DMS 273 treated with DMSO at 0.1 percent for 48 hours (cell line): ENCODE data around the gene EXOC6B.

Experiments
- DNase-seq: peaks from one replicate; lab custom pipeline; 2025; lab: John Stamatoyannopoulos, UW

The EXOC6B gene

GRCh38 chr2:72144632-72145288 is 681.1 kb downstream of the EXOC6B start:
- DNase-seq: no peak

GRCh38 chr2:72144274-72144631 is 681.6 kb downstream of the EXOC6B start:
- no peak for DNase-seq

GRCh38 chr2:72143441-72144273 is 682.2 kb downstream of the EXOC6B start:
- no peak for DNase-seq

GRCh38 chr2:72142570-72143440 is 683.0 kb downstream of the EXOC6B start:
- DNase-seq: no peak

GRCh38 chr2:72141881-72142451 is 683.9 kb downstream of the EXOC6B start:
- no peak for DNase-seq

GRCh38 chr2:72141032-72141645 is 684.7 kb downstream of the EXOC6B start:
- no peak for DNase-seq

- no peak for DNase-seq
These were observed 685.2 kb downstream of the EXOC6B start for GRCh38 chr2:72140621-72140960.

GRCh38 chr2:72139874-72140620 is 685.8 kb downstream of the EXOC6B start:
- no peak for DNase-seq

GRCh38 chr2:72139471-72139873 is 686.4 kb downstream of the EXOC6B start:
- no peak for DNase-seq

- no peak for DNase-seq
These were observed 686.9 kb downstream of the EXOC6B start for GRCh38 chr2:72138921-72139381.

GRCh38 chr2:72138011-72138881 is 687.6 kb downstream of the EXOC6B start:
- DNase-seq: no peak

GRCh38 chr2:72137498-72138010 is 688.3 kb downstream of the EXOC6B start:
- DNase-seq: no peak

- DNase-seq: no peak
These were observed 688.8 kb downstream of the EXOC6B start for GRCh38 chr2:72136933-72137497.

- no peak for DNase-seq
These were observed 689.5 kb downstream of the EXOC6B start for GRCh38 chr2:72136331-72136730.

GRCh38 chr2:72135921-72136320 is 689.9 kb downstream of the EXOC6B start:
- DNase-seq: no peak

GRCh38 chr2:72134997-72135800 is 690.6 kb downstream of the EXOC6B start:
- no peak for DNase-seq

- no peak for DNase-seq
These were observed 691.3 kb downstream of the EXOC6B start for GRCh38 chr2:72134408-72134996.

GRCh38 chr2:72133721-72134407 is 692.0 kb downstream of the EXOC6B start:
- no peak for DNase-seq
